Adrenal gland (tissue), 5 donors: ENCODE data around the gene HOXD9.

Experiments used
- CTCF ChIP-seq, 6 experiments: fragments of 450-650 bp in 4 of 6; fragments of 200-600 bp in 2 of 6; sonication (generic) in 1 of 6; IDR thresholded peaks; 1 replicate in 5 of 6; 2 replicates in 1 of 6; pipeline versions ENCODE4 v1.5.1 to v1.8.0; 2016 to 2021; ENCODE audit warnings: antibody characterized with exemption in 6 of 6, mild to moderate bottlenecking in 2 of 6, moderate library complexity in 1 of 6
- POLR2A ChIP-seq, 2 donors: fragments of 450-650 bp; IDR thresholded peaks; one replicate each; pipeline ENCODE4 v1.6.1; 2017; ENCODE audit warnings: antibody characterized with exemption in 2 of 2, mild to moderate bottlenecking in 2 of 2, moderate library complexity in 1 of 2
- donor health status: DM: no; HTN: no; CAD: no.

GRCh38 chr2:176121190-176122051 is 1.1 kb upstream of the HOXD9 start:
- TF ChIP-seq CTCF (IDR thresholded peaks at IDR 0.05) (no peak), POLR2A (IDR thresholded peaks at IDR 0.05) (no peak)
